ENCODE data around the gene MFSD2B.

DNA sequence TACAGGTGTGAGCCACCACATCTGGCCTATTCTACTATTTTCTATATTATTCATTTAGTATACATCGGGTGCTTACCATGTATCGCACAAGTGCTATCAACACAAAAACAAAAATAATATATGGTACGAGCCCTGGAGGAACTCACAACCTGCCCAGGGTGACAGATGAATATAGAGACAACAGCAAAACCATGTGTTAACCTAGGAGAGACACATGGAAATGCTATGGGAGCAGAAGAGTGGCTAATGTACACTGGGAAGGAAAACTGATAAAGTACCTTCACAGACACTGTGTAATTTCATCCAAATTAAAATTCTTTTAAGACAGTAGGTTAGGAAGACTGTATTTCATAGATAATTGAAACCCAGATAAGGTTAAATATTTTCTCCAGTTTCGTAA lies 62.4 kb downstream of the MFSD2B start:
- TF ChIP-seq, protein P1, sequence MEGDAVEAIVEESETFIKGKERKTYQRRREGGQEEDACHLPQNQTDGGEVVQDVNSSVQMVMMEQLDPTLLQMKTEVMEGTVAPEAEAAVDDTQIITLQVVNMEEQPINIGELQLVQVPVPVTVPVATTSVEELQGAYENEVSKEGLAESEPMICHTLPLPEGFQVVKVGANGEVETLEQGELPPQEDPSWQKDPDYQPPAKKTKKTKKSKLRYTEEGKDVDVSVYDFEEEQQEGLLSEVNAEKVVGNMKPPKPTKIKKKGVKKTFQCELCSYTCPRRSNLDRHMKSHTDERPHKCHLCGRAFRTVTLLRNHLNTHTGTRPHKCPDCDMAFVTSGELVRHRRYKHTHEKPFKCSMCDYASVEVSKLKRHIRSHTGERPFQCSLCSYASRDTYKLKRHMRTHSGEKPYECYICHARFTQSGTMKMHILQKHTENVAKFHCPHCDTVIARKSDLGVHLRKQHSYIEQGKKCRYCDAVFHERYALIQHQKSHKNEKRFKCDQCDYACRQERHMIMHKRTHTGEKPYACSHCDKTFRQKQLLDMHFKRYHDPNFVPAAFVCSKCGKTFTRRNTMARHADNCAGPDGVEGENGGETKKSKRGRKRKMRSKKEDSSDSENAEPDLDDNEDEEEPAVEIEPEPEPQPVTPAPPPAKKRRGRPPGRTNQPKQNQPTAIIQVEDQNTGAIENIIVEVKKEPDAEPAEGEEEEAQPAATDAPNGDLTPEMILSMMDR (IDR thresholded peaks at IDR 0.05), result no peak
- no peak for TF ChIP-seq POLR2A (IDR thresholded peaks at IDR 0.05)
